ENCODE data around the gene NLGN3.

NLGN3 gene

GRCh38 chrX:71210816-71211215 lies 66.2 kb downstream of the NLGN3 start:
- no peak overlapping the region for H3K4me3 Mint-ChIP-seq
- DNase-seq (no peak), ATAC-seq (no peak)
- no peak overlapping the region for H3K27ac Mint-ChIP-seq
- H3K4me1 Mint-ChIP-seq: no peaks in the 10 kb centered on the region
- H3K27me3 Mint-ChIP-seq: no peaks in the 10 kb centered on the region
- no peaks in the 10 kb centered on the region for H3K9me3 Mint-ChIP-seq

DNA sequence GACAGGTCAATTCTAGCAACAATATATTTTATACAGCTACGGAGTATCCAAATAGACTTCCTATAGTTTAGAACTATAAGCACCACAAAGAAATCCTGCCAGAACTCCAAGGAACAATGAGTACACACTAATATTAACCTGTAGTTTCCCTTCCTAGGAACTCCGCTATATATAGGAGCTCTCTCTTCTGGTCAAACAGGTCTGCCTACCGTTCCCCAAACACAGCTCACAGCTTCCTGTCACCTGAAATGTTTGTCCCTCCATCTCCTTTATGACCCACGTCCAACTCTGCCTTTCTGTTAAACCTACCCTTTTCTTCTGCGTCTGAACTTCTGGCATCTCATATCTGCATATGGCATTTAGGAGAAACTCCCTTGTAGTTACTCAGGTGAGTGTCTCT lies 67.9 kb downstream of the NLGN3 start:
- Mint-ChIP-seq H3K4me3 (no peak overlapping the region), H3K27ac (no peak overlapping the region), H3K9me3 (no peaks in the 10 kb centered on the region), H3K27me3 (no peaks in the 10 kb centered on the region), H3K4me1 (peaks cover 8% of the 10 kb centered on the region)
- no peak for DNase-seq
- ATAC-seq: no peak

DNA sequence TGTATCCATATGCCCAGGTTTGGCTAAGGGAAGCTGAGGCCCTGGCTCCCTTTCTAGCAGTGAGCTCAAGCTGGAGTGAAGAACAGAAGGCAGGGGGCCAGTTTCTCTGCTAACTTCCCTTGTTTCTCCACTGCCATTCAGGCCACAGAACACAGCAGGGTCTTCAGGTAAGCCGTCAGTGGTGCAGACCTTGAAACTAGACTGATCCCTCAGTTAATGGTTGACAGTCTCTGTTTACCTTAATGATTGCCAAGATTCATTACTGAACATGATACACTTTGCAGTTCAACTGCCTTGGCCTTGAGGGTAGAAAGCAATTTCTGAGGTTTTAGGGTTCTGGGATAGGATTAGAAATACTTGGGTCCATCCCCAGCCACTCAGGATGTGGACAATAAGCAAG lies 69.5 kb downstream of the NLGN3 start:
- Mint-ChIP-seq H3K9me3 (no peaks in the 10 kb centered on the region), H3K4me1 (peaks cover 8% of the 10 kb centered on the region), H3K27me3 (no peaks in the 10 kb centered on the region), H3K4me3 (no peak overlapping the region), H3K27ac (no peak overlapping the region)
- DNase-seq: no peak
- ATAC-seq: no peak

GRCh38 chrX:71214604-71215337 lies 70.1 kb downstream of the NLGN3 start:
- ATAC-seq (no peak), DNase-seq (no peak)
- Mint-ChIP-seq H3K4me1 (peaks cover 8% of the 10 kb centered on the region), H3K9me3 (no peaks in the 10 kb centered on the region), H3K27ac (no peak overlapping the region), H3K4me3 (no peak overlapping the region), H3K27me3 (no peaks in the 10 kb centered on the region)

DNA sequence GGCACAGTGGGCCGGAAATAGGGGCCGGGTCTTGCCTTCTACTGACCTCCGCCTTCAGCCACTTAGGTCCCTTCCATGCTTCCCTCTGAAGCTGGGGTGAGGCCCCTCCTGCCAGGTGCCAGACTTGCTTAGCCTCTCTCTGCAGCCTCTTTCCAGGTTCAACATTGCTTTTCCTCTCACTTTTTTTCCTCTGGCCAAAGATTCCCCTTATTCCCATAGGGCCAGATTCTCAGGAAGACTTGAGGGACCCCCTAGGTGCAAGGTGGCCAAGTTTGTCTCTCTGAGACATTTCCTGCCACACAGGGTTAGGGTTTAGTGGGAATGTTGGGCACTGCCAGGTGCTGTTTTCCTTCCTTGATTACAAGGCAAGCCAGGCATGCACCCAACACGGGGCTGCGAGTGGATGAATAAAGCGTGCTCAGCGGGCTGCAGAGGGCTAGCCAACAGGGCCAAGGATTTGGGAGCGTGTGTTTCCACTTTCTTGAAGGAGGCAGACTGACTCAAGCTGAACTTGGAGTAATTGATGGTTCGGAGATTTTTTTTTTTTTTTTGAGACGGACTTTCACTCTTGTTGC lies 70.8 kb downstream of the NLGN3 start:
- Mint-ChIP-seq H3K27ac (no peak overlapping the region), H3K9me3 (no peaks in the 10 kb centered on the region), H3K4me3 (no peak overlapping the region), H3K27me3 (no peaks in the 10 kb centered on the region), H3K4me1 (peaks cover 8% of the 10 kb centered on the region)
- no peak for ATAC-seq
- no peak for DNase-seq

- DNase-seq (no peak), ATAC-seq (no peak)
- H3K27me3 Mint-ChIP-seq: no peaks in the 10 kb centered on the region
- peaks cover 8% of the 10 kb centered on the region for H3K4me1 Mint-ChIP-seq
- H3K9me3 Mint-ChIP-seq: no peaks in the 10 kb centered on the region
- H3K27ac Mint-ChIP-seq: peak overlapping the region in 1 of 2 donors; percentile 71
- H3K4me3 Mint-ChIP-seq: no peak overlapping the region
These were observed 71.8 kb downstream of the NLGN3 start for GRCh38 chrX:71216485-71216884.

- DNase-seq (no peak), ATAC-seq (no peak)
- Mint-ChIP-seq H3K27ac (no peak overlapping the region), H3K27me3 (no peaks in the 10 kb centered on the region), H3K4me3 (no peak overlapping the region), H3K4me1 (peaks cover 8% of the 10 kb centered on the region), H3K9me3 (no peaks in the 10 kb centered on the region)
These were observed 72.7 kb downstream of the NLGN3 start for GRCh38 chrX:71217298-71217697.

Data from stimulated activated naive CD8-positive, alpha-beta T cell treated with anti-CD3 and anti-CD28 coated beads, Interleukin-15, amount 100 ng/mL, for 72 hours (primary cell).